ENCODE data around the gene KRT74.

KRT74 gene

GRCh38 chr12:52573743-52574142 is at the start of gene KRT74:
TSS of gene KRT74 (minus strand) at chr12:52573843. CDS start at chr12:52573777, 66 bp downstream.
- DNase-seq (ENCODE audit: low read depth) = no peak

- DNase-seq (ENCODE audit: low read depth) = no peak
These were observed 48.7 kb upstream of the KRT74 start for GRCh38 chr12:52622349-52622748.

- no peak for DNase-seq (ENCODE audit: low read depth)
These were observed 45.2 kb upstream of the KRT74 start for GRCh38 chr12:52618866-52619265.

- DNase-seq (ENCODE audit: low read depth) = no peak
These were observed 44.6 kb upstream of the KRT74 start, which contains the start of gene KRT73 for GRCh38 chr12:52618216-52618615. TSS of gene KRT73 (minus strand) at chr12:52618559. CDS start at chr12:52618524, 35 bp downstream.

GRCh38 chr12:52617403-52617785 is 43.8 kb upstream of the KRT74 start:
- no peak for DNase-seq (ENCODE audit: low read depth)

- DNase-seq (ENCODE audit: low read depth) = no peak
These were observed 43.2 kb upstream of the KRT74 start for GRCh38 chr12:52616680-52617402.

GRCh38 chr12:52615912-52616311 is 42.3 kb upstream of the KRT74 start:
- no peak for DNase-seq (ENCODE audit: low read depth)

GRCh38 chr12:52615208-52615868 is 41.7 kb upstream of the KRT74 start:
- DNase-seq (ENCODE audit: low read depth) = no peak

- DNase-seq (ENCODE audit: low read depth) = no peak
These were observed 41.0 kb upstream of the KRT74 start for GRCh38 chr12:52614381-52615207.

- DNase-seq (ENCODE audit: low read depth) = no peak
These were observed 39.9 kb upstream of the KRT74 start for GRCh38 chr12:52613384-52614030.

- DNase-seq (ENCODE audit: low read depth) = no peak
These were observed 39.1 kb upstream of the KRT74 start for GRCh38 chr12:52612431-52613383.

- no peak for DNase-seq (ENCODE audit: low read depth)
These were observed 37.4 kb upstream of the KRT74 start for GRCh38 chr12:52611080-52611468.

GRCh38 chr12:52608826-52609630 is 35.4 kb upstream of the KRT74 start:
- DNase-seq (ENCODE audit: low read depth) = no peak

- no peak for DNase-seq (ENCODE audit: low read depth)
These were observed 34.5 kb upstream of the KRT74 start for GRCh38 chr12:52608161-52608560.

GRCh38 chr12:52607314-52607713 is 33.7 kb upstream of the KRT74 start:
- no peak for DNase-seq (ENCODE audit: low read depth)

GRCh38 chr12:52606581-52607218 is 33.1 kb upstream of the KRT74 start:
- DNase-seq (ENCODE audit: low read depth) = no peak

GRCh38 chr12:52606096-52606495 is 32.5 kb upstream of the KRT74 start:
- no peak for DNase-seq (ENCODE audit: low read depth)

GRCh38 chr12:52605542-52605941 is 31.9 kb upstream of the KRT74 start:
- no peak for DNase-seq (ENCODE audit: low read depth)

GRCh38 chr12:52604859-52605258 is 31.2 kb upstream of the KRT74 start:
- no peak for DNase-seq (ENCODE audit: low read depth)

- DNase-seq (ENCODE audit: low read depth) = no peak
These were observed 29.7 kb upstream of the KRT74 start for GRCh38 chr12:52603314-52603713.

All from activated T-cell treated with anti-CD3 and anti-CD28 coated beads for 48 hours (primary cell).